Fibroblast of skin of scalp (primary cell): ENCODE measurements around the gene ZFHX3.

Source experiments
- DNase-seq: peaks from one replicate; pipeline ENCODE4 v3.0.0-alpha.2; 2013

ZFHX3 gene

DNA sequence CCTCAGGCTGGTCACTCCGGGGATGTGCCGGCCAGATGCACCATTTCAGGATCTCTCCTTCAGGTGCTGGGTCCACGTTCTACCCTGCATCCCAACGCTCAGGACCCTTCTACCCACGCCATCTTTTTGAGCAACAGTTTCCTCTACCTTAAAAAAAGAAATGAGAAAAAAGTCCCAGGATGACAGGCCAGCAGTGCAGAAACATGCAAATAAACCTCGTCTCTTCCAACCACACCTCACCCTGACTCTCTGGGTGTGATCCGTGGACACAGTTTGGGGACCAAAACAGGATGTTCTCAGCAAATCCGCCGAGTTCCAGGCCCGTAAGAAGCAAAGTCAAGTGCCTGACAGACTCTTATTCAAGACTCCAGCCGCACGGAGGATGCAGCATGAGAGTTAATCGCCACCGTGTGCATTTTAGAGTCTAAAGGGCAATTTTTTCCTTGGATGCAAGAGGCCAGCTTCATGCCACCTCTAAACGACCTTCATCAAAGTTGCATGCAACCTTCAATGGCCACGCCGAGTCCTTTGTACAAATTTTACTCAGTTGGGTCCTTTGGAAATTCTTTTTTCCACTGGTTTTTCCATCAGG, 99.6 kb downstream of the ZFHX3 start:
- no peak for DNase-seq

DNA sequence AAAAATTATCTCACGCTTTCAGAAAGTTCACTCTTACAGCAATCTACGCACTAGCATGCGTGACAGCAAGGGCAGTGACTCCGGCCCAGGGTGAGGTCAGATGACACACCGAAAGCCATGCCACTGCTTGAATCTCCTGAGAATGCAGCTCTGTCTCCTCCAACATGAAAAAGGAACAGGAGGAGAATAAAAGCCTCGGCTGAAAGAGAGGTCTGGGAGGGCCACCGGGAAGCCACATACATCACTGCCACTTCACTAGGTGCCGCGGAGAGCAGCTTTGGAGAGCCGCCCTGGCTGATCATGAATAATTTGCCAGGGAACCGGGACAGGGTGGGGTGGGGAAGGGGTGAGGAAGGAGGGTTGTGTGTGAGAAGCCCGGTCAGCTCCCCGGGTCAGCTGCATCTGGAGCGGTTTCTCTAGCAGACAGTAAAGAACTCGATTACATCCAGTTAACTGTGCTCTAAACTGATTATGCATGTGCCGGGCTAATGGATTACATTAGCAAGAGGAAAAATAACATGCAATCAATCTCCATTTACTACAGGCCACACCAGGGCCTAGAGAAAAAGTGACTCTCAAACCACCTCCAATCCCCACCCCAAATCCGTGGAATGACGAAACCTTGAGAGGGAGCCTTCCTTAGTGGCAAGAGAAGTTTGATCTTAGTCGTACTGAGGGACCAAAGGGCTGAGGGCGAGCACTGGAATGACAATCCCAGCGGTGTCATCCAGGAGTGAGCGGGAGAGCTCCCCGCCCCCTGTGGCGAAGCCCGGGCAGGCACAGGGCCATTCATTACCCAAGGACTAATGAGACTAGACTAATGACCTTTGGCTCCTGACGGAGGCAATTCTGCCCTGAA, 100.3 kb downstream of the ZFHX3 start:
- DNase-seq: no peak

DNA sequence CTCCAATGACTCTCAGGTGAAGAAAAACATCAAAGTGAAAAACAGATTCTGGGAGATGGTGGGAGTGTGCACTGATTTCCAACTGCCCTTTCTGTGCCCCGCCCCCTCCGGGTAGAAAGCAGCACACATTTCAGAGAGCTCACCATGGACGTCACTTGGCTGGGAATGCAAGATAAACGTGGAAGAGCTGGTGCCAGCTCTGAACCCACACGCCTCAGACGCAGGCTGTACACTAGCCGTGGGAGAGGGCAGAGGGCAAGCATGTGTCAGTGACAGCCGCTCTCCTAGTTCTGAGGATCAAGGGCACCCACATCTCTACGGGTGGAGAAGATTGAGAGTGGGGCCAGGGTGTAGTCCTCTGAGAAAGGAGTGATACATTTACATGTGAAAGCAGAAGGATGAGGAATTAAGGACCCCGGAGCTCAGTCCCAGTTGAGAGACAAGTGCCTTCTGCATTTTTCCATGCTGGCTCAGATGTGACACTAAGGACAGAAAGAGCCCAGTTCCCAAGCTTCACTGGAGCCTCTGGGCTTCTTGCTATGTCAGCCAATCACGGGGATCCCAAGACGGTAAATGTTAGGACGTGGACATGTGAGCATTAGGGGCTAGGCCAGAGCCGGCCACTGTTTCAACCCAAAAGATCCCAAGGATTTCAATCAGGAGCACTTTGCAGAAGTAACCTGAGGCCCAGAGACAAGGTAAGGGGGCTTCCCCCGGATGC, 101.3 kb downstream of the ZFHX3 start:
- DNase-seq: no peak

DNA sequence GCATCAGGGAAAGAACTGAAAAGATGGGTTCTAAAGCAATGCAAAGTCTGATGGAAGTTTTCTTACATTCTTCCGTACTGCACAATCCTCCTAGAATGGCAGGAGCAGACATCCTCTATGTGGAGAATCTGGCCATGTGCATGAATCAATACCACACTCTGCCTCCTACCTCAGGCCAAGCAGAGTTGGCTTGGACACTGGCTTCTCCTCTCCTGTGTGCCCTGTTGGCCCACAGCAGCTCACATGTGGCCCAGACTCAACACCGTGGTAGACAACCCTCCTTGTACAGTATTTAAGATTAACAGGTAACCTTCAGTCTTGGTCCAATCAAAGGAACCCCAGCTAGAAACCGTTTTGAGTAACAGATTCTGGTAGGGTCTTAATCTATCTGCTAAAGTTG, 101.9 kb downstream of the ZFHX3 start:
- no peak for DNase-seq

DNA sequence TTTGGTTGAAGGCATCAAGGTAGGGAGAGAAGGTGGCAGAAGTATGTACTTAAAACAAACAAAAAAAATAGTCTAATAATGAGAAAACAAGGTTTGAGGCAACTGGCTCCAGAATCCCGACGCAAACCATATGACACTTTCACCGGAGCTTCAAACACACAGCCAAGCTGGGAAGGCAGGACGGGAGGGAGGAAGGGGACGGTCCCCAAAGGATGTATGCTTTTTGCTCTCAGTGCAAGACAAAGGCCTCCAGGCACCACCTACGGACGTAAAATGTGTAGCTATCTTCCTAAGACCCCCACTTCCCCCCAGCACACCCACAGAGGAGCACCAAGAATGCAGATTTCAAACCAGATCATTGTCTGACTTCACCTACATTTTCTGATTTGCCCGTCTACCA, 102.3 kb downstream of the ZFHX3 start:
- no peak for DNase-seq

DNA sequence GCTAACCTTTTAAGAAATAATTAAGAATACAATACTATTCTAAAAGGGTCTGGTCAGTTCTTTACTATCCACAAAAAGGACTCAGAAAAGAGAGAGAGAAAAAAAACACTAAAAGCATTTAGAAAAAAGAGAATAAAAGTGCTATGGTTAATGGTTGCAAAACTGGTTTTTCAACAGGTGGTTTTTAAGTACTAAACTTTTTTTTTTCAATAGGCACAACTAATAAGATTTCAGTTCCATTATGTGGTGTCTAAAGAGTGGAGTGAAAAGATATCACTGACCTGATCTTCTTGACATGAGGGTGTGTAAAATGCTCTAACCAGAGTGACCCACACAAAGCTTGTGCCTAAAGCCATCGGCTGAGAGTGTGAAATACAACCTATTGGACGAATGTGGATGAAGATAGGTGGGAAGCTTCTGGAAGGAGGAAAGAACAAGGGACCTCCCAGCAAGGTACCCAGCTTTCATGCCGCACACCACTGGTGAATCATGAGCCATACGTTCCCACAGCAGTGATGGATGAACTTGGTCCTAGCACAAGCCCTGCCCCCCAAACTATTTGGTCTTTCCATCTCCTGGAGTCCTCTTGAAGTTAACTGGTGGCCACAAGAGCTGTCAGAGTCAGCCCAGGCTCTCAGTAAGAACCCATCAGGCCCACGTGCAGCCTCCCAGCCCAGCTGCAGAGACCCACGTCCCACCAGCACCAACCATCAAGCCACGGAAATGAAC, 103.0 kb downstream of the ZFHX3 start:
- DNase-seq: peak; percentile 34

DNA sequence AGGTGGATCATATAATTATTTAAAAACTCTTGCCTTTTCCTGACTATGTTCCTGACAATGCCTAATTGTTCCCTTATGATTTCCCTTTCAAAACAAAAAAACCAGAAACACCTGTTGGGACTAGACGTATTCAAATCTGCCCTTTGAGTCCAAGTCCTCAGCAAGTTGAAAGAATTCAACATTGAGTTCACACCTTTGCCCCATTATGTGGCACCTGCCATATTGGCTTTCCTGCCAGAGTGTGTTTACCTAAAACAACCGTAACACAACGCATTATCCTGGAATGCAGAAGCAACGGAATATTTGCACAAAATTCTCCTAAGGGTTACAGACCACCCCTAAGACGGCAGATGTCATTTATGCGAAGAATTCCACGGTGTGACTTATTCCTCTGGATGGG, 105.9 kb downstream of the ZFHX3 start:
- no peak for DNase-seq

DNA sequence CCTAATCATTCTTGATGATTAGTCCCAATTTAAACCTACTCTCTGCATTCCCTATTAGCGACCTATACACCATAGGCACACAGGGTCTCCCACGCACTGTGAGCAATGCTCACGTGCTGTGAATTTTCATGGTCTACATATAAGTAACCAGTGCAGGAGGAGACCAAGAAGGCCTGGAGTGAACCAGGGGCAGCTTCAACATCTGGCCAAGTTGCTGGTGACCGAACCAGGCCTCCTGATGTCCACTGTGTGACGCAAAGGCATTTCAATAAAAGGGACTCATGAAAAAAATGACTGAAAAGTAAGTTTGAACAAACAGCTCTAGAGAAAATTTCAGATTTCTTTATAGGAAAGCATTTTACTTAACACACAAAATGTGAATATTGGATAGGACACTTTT, 107.0 kb downstream of the ZFHX3 start:
- no peak for DNase-seq

DNA sequence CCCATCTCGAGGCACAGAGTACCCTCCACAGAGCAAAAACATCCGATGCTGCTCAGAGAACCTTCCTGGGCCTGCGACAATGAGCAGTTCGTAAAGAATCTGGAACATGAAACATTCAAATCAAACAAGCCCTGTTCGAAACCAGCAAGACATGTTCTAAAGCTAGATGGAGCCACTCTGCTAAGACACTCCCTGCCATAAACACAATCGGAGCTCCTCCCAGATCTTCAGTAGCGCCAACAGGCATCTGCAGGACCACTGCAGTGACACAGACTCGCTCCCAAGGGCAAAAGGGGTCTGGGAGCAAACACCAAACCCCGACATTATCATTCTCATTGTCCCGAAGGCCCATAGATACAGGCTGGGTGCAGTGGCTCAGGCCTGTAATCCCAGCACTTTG, 108.7 kb downstream of the ZFHX3 start:
- peak; percentile 58 for DNase-seq

DNA sequence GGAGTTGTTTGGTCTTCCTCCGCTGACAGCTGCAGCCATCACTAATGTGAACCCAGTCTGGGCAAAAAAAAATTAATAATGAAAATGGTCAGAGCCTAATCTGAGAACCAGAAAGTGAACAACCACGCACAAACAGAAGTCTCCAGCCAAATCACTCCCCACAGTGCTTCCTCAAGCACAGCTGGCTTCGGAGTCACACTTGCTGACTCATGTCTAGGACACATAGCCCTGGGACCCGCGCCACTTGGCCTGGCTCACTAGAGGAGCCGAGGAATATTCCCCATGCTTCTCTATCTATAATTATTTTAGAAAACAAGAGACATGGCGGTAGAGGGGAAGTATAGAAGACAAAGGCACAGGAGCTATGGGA, 109.1 kb downstream of the ZFHX3 start:
- DNase-seq: peak; percentile 86

DNA sequence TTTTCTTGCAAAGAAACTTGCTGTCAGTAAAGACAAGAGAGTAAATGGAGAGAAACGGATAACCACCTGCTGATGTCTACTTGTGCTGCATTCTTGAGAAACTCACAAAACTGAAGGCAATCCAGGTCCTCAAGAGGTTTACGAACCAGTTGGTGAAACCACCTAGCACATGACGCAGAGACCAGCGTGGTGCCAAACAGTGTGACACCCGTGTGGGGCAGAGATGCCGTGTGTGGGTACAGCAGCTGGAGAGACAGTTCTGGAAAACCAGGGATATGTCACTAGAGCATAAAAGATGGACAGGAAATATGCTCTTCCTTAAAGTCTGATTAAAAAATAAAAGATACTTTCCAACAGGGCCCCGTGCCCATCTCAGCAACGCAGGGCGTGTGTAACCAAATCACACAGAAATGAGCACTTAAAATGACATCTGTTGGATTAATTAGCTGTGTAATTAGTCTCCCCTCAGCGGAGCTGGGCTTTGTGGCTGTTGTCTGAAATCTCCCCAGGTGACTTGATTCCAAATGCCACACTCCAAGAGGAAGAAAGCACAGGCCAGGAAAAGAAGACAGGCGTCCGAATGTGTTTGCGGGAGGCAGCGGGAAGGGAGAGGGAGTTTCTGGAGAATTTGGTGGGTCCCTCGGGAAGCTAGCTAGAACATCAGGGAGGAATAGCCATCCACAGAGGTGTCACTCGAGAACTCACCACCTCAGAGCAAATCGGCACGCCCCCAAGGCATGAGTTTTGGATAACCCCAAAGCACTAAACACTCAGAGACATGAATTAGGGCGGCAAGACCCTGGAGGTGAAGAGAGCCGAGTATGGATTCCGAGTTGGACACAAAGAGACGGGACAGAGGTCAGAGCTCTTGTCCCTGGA, 109.8 kb downstream of the ZFHX3 start:
- no peak for DNase-seq

DNA sequence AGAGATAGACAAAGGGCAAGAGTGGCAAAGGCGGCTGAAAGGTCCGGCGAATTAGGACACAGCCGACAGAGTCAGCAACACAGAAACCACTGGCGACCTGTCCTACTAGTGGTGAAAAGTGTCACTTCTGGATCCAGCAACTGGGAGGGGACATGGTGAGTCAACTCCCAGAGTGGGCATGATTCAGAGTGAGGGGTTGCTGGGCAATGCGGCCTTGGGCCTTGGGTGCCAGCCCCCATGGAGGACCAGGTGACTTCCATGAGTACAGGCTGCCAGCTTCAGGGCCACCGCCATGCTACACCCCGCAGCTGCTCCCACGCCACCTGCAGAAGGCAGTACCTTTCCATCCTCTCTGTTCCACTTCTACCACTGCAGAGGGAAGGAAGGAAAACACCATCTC, 110.6 kb downstream of the ZFHX3 start:
- DNase-seq: no peak

DNA sequence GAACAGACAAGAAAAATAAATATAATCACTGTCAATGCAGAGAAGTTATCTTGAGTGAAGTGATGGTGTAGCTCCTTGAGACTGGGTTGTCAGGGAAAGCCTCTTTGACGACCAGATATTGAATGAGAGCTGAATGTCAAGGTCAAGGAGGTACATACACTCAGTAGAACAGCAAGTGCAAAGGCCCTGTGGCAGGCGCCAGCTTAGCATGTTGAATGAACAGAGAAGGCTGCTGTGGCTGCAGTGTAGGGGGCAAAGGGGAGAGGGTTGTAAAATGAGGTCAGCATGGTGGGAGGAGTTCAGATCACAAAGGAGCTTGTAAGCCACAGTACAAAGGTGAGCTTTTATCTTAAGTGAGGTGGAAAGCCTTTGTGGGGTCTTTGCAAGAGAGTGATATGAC, 111.5 kb downstream of the ZFHX3 start:
- DNase-seq: no peak

DNA sequence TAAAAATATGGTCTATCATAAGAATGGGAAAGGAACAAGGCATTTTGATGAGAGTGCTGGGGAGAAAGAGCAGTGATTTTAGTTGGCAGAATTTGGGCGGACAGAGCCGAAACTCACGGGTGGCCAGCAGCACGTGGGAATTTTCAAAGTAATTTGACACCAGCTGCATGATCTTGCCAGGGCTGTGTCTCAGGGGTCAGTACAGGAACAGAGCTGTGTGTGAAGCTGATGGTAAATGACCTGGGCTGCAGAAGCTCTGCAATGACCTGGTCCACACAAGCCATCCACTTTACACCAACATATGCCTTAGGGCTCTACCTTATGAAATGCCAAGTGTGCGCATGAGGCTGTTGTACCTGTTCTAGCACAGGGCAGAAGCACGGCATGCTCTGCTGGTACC, 112.0 kb downstream of the ZFHX3 start:
- no peak for DNase-seq

DNA sequence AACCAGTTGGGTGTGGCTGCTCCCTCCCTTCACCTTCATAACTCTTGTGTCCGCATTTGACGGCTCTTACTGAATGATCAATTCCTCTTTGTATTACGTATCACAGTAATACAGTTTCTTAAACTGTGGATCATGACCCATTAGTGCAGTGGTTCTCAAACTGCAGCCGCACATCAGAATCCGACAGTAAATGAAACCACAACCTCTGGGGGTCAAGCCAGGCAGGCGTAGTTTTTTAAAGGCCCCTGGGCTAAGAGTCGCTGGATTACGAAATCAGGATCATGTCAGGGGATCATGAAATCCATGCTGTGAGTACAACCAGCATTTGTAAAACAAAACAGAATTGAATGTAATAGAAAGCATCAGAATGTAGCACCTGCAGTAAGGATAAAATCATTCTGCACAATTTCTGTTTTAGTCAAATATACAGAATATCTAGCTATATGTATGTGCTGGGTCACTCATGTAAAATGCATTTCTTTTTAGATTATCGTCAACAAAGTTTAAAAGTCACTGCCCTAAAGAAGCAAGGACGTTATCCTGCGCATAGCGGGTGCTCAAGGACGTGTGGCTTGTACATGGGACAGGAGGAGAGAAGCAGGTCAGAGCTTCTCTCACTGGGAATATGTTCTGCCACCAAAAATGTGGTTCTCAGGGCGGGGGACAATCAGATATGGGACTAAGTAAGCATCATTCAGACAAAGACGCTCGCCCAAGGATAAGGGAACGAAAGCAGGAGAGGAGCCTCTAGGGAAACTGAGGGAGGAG, 113.1 kb downstream of the ZFHX3 start:
- no peak for DNase-seq

DNA sequence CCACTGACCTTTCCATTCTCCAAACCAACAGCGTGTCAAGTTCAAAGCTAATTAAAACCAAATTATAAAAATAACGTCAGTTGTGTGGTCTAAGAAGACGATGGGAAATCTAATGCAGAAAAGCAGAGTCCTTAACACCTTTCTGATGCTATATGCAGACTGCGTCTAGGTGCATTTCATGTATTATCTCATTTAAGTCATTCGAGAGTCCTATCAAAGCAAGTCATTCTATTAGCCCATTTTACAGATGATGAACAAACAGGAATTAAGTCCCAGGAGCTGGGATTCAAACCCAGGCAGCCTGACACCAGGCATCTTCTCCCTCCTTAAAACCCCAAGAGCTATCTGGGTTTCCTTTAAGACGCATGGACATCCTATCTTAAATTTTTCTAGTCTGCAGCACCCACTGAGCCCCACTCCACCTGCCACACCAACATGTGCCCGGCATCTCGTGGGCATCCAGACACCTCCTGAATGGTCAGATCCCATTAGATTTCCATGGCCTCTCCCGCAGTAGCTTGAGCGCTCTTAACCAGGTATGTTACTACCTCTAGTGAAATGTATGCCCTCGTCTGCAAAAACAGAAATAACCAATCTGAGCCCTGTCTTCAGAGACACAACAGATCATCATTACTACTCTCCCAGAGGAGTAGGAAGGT, 115.1 kb downstream of the ZFHX3 start:
- no peak for DNase-seq

DNA sequence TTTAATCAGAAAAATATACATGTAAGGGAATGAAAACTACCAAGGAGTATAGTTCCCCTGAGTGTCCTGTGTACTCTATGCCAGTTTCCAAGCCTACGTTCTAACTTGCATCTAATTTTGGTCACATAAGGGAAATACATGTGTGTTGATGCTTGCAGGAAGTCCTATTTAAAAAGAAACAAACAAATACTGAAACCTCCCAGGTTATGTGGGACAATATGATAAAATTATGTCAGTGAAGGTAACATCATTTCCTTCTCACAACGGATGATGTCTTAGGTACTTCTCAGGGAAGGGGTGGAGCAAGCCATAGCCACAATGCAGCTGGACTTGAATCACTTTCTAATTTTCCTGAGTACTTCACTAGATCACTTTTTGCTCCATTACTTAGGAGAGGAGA, 115.9 kb downstream of the ZFHX3 start:
- DNase-seq: no peak

DNA sequence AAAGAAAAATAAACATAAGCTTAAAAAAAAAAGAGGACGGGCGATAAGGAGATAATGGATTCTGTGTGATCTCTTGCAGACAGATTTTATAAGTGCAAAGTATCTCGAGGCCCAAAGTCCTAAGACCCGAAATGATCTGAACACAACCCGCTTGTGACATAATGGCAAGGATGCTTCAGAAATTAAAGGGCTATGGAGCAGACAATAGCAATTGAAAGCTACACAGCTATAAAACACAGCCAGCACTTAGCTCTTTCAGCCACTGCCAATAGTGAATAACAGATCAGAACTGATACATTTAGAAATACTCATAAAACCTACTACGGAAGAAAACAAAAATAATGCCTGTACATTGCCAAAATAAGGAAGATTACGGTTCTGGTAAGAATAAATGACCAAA, 117.5 kb downstream of the ZFHX3 start:
- no peak for DNase-seq

DNA sequence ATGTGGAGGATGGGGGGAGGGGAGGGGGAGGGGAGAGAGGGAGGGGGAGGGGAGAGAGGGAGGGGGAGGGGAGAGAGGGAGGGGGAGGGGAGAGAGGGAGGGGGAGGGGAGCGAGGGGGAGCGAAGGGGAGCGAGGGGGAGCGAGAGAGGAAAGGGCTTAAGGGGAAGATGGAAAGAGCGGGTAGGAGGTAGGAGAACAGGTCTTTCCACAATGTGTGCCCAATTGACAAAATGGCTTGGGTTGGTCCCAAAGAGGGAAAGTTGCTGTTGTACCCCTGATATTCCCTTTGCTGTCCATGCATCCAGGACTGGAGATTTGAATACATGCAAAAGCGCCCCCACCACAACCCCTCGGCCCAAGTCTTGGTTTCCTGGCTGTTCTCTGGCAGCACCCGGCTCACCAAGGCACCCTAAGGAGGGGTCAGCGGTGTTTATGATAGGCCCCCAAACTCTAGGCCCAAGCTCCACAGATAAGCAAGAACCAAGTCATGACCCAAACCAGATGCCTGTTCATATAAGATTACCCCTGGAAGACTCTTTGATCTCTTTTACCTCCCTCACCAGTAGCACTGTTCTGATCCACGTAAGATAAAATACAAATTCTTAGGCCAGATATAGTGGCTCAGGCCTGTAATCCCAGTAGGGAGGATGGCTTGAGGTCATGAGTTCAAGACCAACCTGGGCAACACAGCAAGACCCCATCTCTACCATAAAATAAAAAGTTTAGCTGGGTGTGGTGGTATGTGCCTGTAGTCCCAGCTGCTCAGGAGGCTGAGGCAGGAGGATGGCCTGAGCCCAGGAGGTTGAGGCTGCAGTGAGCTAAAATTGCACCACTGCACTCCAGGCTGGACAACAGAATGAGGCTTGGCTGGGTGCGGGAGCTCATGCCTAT, 119.6 kb downstream of the ZFHX3 start:
- DNase-seq: no peak
